ENCODE results near the gene BEGAIN. TPM values are rescaled to one million over a fixed set of nuclear protein-coding genes. Genes with fewer than 3 reads are reported as not detected.

BEGAIN gene
- 0.95 TPM for polyA plus RNA-seq (2013, experiment 1 of 2)
- 1.7 TPM for polyA plus RNA-seq (2013, experiment 2 of 2)

- Histone ChIP-seq H3K4me3 (ENCODE audit: low read length) (peak within 1 kb of the TSS; percentile 56), H3K27me3 (ENCODE audit: insufficient read depth, low read length) (peaks cover 52% of the 10 kb centered on the region), H3K36me3 (ENCODE audit: insufficient read depth, low read length) (no peaks in the 10 kb centered on the region), H3K9ac (ENCODE audit: low read depth, low read length) (peak within 1 kb of the TSS; percentile 21), H3K9me3 (ENCODE audit: insufficient read depth, low read depth, low read length) (no peaks in the 10 kb centered on the region), H3K27ac (ENCODE audit: low read depth, low read length) (no peak within 1 kb of the TSS), H3K4me1 (ENCODE audit: insufficient read depth, low read length) (no peaks in the 10 kb centered on the region)
- WGBS: 2% methylated on average over 90 of the region's 90 CpGs
These were observed at the start of gene BEGAIN for GRCh38 chr14:100587086-100587762. TSS of gene BEGAIN (minus strand) at chr14:100587417. CDS start at chr14:100587290, 127 bp downstream.

- 91% methylated on average over 14 of the region's 14 CpGs for WGBS
- H3K4me3 ChIP-seq (ENCODE audit: low read length): no peak overlapping the region
- no peaks in the 10 kb centered on the region for H3K4me1 ChIP-seq (ENCODE audit: insufficient read depth, low read length)
These were observed 49.3 kb upstream of the BEGAIN start for GRCh38 chr14:100636559-100636958.

GRCh38 chr14:100634026-100634425 is 46.8 kb upstream of the BEGAIN start:
- Histone ChIP-seq H3K4me3 (ENCODE audit: low read length) (no peak overlapping the region), H3K9me3 (ENCODE audit: insufficient read depth, low read depth, low read length) (no peaks in the 10 kb centered on the region), H3K27ac (ENCODE audit: low read depth, low read length) (no peak overlapping the region), H3K9ac (ENCODE audit: low read depth, low read length) (no peak overlapping the region), H3K36me3 (ENCODE audit: insufficient read depth, low read length) (no peaks in the 10 kb centered on the region), H3K4me1 (ENCODE audit: insufficient read depth, low read length) (no peaks in the 10 kb centered on the region), H3K27me3 (ENCODE audit: insufficient read depth, low read length) (no peaks in the 10 kb centered on the region)
- 92% methylated on average over 11 of the region's 11 CpGs for WGBS

More at GRCh38 chr14:100636559-100636958, 49.3 kb upstream of the BEGAIN start:
- no peaks in the 10 kb centered on the region for H3K27me3 ChIP-seq (ENCODE audit: insufficient read depth, low read length)
- H3K27ac ChIP-seq (ENCODE audit: low read depth, low read length): no peak overlapping the region
- H3K9me3 ChIP-seq (ENCODE audit: insufficient read depth, low read depth, low read length): no peaks in the 10 kb centered on the region
- H3K9ac ChIP-seq (ENCODE audit: low read depth, low read length): no peak overlapping the region
- H3K36me3 ChIP-seq (ENCODE audit: insufficient read depth, low read length): no peaks in the 10 kb centered on the region

- WGBS: 91% methylated on average over 10 of the region's 10 CpGs
- H3K9ac ChIP-seq (ENCODE audit: low read depth, low read length): no peak overlapping the region
- no peaks in the 10 kb centered on the region for H3K27me3 ChIP-seq (ENCODE audit: insufficient read depth, low read length)
- no peaks in the 10 kb centered on the region for H3K9me3 ChIP-seq (ENCODE audit: insufficient read depth, low read depth, low read length)
- no peak overlapping the region for H3K4me3 ChIP-seq (ENCODE audit: low read length)
- no peaks in the 10 kb centered on the region for H3K36me3 ChIP-seq (ENCODE audit: insufficient read depth, low read length)
- H3K4me1 ChIP-seq (ENCODE audit: insufficient read depth, low read length): no peaks in the 10 kb centered on the region
- H3K27ac ChIP-seq (ENCODE audit: low read depth, low read length): no peak overlapping the region
These were observed 46.2 kb upstream of the BEGAIN start for GRCh38 chr14:100633406-100633805.

- Histone ChIP-seq H3K27ac (ENCODE audit: low read depth, low read length) (no peak overlapping the region), H3K27me3 (ENCODE audit: insufficient read depth, low read length) (peaks cover 2% of the 10 kb centered on the region; the same call in 1 of the 2 replicates), H3K4me3 (ENCODE audit: low read length) (no peak overlapping the region), H3K9me3 (ENCODE audit: insufficient read depth, low read depth, low read length) (no peaks in the 10 kb centered on the region), H3K9ac (ENCODE audit: low read depth, low read length) (no peak overlapping the region), H3K36me3 (ENCODE audit: insufficient read depth, low read length) (no peaks in the 10 kb centered on the region), H3K4me1 (ENCODE audit: insufficient read depth, low read length) (no peaks in the 10 kb centered on the region)
- 94% methylated on average over 15 of the region's 15 CpGs for WGBS
These were observed 42.5 kb upstream of the BEGAIN start for GRCh38 chr14:100629696-100630095.

- Histone ChIP-seq H3K4me1 (ENCODE audit: insufficient read depth, low read length) (no peaks in the 10 kb centered on the region), H3K36me3 (ENCODE audit: insufficient read depth, low read length) (no peaks in the 10 kb centered on the region), H3K9me3 (ENCODE audit: insufficient read depth, low read depth, low read length) (no peaks in the 10 kb centered on the region), H3K4me3 (ENCODE audit: low read length) (no peak overlapping the region), H3K27me3 (ENCODE audit: insufficient read depth, low read length) (peaks cover 2% of the 10 kb centered on the region; the same call in 1 of the 2 replicates), H3K9ac (ENCODE audit: low read depth, low read length) (no peak overlapping the region), H3K27ac (ENCODE audit: low read depth, low read length) (no peak overlapping the region)
- WGBS: 91% methylated on average over 13 of the region's 13 CpGs
These were observed 41.9 kb upstream of the BEGAIN start for GRCh38 chr14:100629098-100629497.

- H3K4me3 ChIP-seq (ENCODE audit: low read length): no peak overlapping the region
- H3K27ac ChIP-seq (ENCODE audit: low read depth, low read length): no peak overlapping the region
- no peaks in the 10 kb centered on the region for H3K9me3 ChIP-seq (ENCODE audit: insufficient read depth, low read depth, low read length)
- no peak overlapping the region for H3K9ac ChIP-seq (ENCODE audit: low read depth, low read length)
- H3K36me3 ChIP-seq (ENCODE audit: insufficient read depth, low read length): no peaks in the 10 kb centered on the region
- WGBS: 94% methylated on average over 12 of the region's 12 CpGs
- no peaks in the 10 kb centered on the region for H3K4me1 ChIP-seq (ENCODE audit: insufficient read depth, low read length)
- H3K27me3 ChIP-seq (ENCODE audit: insufficient read depth, low read length): peaks cover 2% of the 10 kb centered on the region; the same call in 1 of the 2 replicates
These were observed 41.0 kb upstream of the BEGAIN start for GRCh38 chr14:100628225-100628624.

GRCh38 chr14:100626614-100627013 is 39.4 kb upstream of the BEGAIN start:
- no peak overlapping the region for H3K4me3 ChIP-seq (ENCODE audit: low read length)
- H3K9ac ChIP-seq (ENCODE audit: low read depth, low read length): no peak overlapping the region
- H3K9me3 ChIP-seq (ENCODE audit: insufficient read depth, low read depth, low read length): no peaks in the 10 kb centered on the region
- H3K27ac ChIP-seq (ENCODE audit: low read depth, low read length): no peak overlapping the region
- H3K36me3 ChIP-seq (ENCODE audit: insufficient read depth, low read length): no peaks in the 10 kb centered on the region
- H3K4me1 ChIP-seq (ENCODE audit: insufficient read depth, low read length): no peaks in the 10 kb centered on the region
- WGBS: 100% methylated on average over 1 of the region's 1 CpG
- H3K27me3 ChIP-seq (ENCODE audit: insufficient read depth, low read length): peaks cover 2% of the 10 kb centered on the region; the same call in 1 of the 2 replicates

- Histone ChIP-seq H3K27me3 (ENCODE audit: insufficient read depth, low read length) (peaks cover 2% of the 10 kb centered on the region; the same call in 1 of the 2 replicates), H3K4me3 (ENCODE audit: low read length) (no peak overlapping the region), H3K9ac (ENCODE audit: low read depth, low read length) (no peak overlapping the region), H3K27ac (ENCODE audit: low read depth, low read length) (no peak overlapping the region), H3K36me3 (ENCODE audit: insufficient read depth, low read length) (no peaks in the 10 kb centered on the region), H3K9me3 (ENCODE audit: insufficient read depth, low read depth, low read length) (no peaks in the 10 kb centered on the region), H3K4me1 (ENCODE audit: insufficient read depth, low read length) (no peaks in the 10 kb centered on the region)
- WGBS: 89% methylated on average over 8 of the region's 8 CpGs
These were observed 36.7 kb upstream of the BEGAIN start for GRCh38 chr14:100623961-100624360.

GRCh38 chr14:100623557-100623956 is 36.3 kb upstream of the BEGAIN start:
- H3K27me3 ChIP-seq (ENCODE audit: insufficient read depth, low read length): peaks cover 2% of the 10 kb centered on the region; the same call in 1 of the 2 replicates
- H3K27ac ChIP-seq (ENCODE audit: low read depth, low read length): no peak overlapping the region
- no peak overlapping the region for H3K9ac ChIP-seq (ENCODE audit: low read depth, low read length)
- 82% methylated on average over 1 of the region's 1 CpG for WGBS
- H3K36me3 ChIP-seq (ENCODE audit: insufficient read depth, low read length): no peaks in the 10 kb centered on the region
- no peaks in the 10 kb centered on the region for H3K4me1 ChIP-seq (ENCODE audit: insufficient read depth, low read length)
- H3K4me3 ChIP-seq (ENCODE audit: low read length): no peak overlapping the region
- H3K9me3 ChIP-seq (ENCODE audit: insufficient read depth, low read depth, low read length): no peaks in the 10 kb centered on the region

GRCh38 chr14:100622708-100623485 is 35.7 kb upstream of the BEGAIN start:
- 95% methylated on average over 22 of the region's 22 CpGs for WGBS

More at GRCh38 chr14:100622708-100623485, 35.7 kb upstream of the BEGAIN start:
- no peaks in the 10 kb centered on the region; the same call in 1 of the 2 replicates for H3K4me1 ChIP-seq (ENCODE audit: insufficient read depth, low read length)
- no peak overlapping the region for H3K9ac ChIP-seq (ENCODE audit: low read depth, low read length)
- H3K27ac ChIP-seq (ENCODE audit: low read depth, low read length): no peak overlapping the region
- no peaks in the 10 kb centered on the region for H3K36me3 ChIP-seq (ENCODE audit: insufficient read depth, low read length)
- no peaks in the 10 kb centered on the region for H3K9me3 ChIP-seq (ENCODE audit: insufficient read depth, low read depth, low read length)
- H3K4me3 ChIP-seq (ENCODE audit: low read length): no peak overlapping the region
- H3K27me3 ChIP-seq (ENCODE audit: insufficient read depth, low read length): peaks cover 2% of the 10 kb centered on the region; the same call in 1 of the 2 replicates

Data from HUES64 (cell line).